IPS-15b (cell line): ENCODE measurements around the gene RBPJL.

Experiments used
- H3K27me3 ChIP-seq: one replicate; pipeline ENCODE4 v1.6.1; 2013; ENCODE audit warnings: low read length; ENCODE audit not compliant: control insufficient read depth, insufficient read depth
- H3K36me3 ChIP-seq: one replicate; pipeline ENCODE4 v1.6.1; 2013; ENCODE audit warnings: low read length; ENCODE audit not compliant: control insufficient read depth, insufficient read depth
- H3K4me1 ChIP-seq: one replicate; pipeline ENCODE4 v1.6.1; 2013; ENCODE audit warnings: mild to moderate bottlenecking, low read length; ENCODE audit not compliant: control insufficient read depth, insufficient read depth
- H3K4me3 ChIP-seq: one replicate; pipeline ENCODE4 v1.5.1; 2013; ENCODE audit warnings: low read depth, low read length
- H3K9ac ChIP-seq: one replicate; pipeline ENCODE4 v1.6.1; 2013; ENCODE audit warnings: low read depth, mild to moderate bottlenecking, low read length
- H3K9me3 ChIP-seq: one replicate; pipeline ENCODE4 v1.6.1; 2013; ENCODE audit warnings: mild to moderate bottlenecking, low read length; ENCODE audit not compliant: control insufficient read depth, insufficient read depth

RBPJL gene

DNA sequence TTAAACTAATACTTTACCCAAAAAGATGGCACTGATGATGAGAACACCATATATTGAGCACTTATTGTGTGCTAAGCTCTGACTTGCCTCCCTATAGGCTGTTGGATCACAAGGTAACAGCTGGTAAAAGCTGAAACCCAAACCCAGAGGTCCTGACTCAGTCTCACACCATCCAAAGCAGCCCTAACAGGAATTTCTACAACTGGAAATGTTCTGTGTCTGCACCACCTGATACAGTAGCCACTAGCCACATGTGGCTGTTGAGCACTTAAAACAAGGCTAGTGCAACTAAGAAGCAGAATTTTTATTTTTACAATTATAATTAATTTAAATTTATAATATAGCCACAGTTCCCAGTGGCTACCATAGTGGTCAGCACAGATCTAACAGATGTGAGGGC lies 17.1 kb downstream of the RBPJL start:
- no peak overlapping the region for H3K9ac ChIP-seq
- H3K36me3 ChIP-seq = peaks cover 13% of the 10 kb centered on the region
- no peaks in the 10 kb centered on the region for H3K27me3 ChIP-seq
- no peak overlapping the region for H3K4me3 ChIP-seq
- H3K9me3 ChIP-seq = no peaks in the 10 kb centered on the region
- peaks cover 5% of the 10 kb centered on the region for H3K4me1 ChIP-seq

- peaks cover 5% of the 10 kb centered on the region for H3K4me1 ChIP-seq
- no peak overlapping the region for H3K4me3 ChIP-seq
- peaks cover 30% of the 10 kb centered on the region for H3K36me3 ChIP-seq
- no peak overlapping the region for H3K9ac ChIP-seq
- no peaks in the 10 kb centered on the region for H3K27me3 ChIP-seq
- H3K9me3 ChIP-seq = no peaks in the 10 kb centered on the region
Observed at GRCh38 chr20:45325371-45325770, 18.7 kb downstream of the RBPJL start.

DNA sequence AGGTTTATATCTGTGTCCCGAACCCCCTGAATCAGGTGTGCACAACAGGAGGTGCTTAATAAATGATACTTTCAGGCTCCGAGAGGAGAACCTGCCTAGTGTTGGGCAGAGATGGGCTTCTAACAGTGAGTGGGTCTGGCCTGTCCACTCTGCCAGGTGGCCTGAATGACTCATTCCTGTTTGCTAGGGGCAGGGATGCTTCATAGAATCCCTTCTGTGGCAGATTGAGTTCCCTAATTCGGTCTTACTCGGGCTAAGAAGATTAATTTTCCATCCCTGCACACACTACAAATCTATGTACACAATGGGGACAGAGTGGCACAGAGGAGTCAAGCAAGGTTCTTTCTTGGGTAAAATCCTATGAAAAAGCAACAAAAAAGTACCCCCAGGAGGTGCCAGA lies 21.8 kb downstream of the RBPJL start:
- Histone ChIP-seq H3K4me3 (no peak overlapping the region), H3K4me1 (no peaks in the 10 kb centered on the region), H3K27me3 (no peaks in the 10 kb centered on the region), H3K9ac (no peak overlapping the region), H3K9me3 (no peaks in the 10 kb centered on the region), H3K36me3 (peaks cover 46% of the 10 kb centered on the region)

DNA sequence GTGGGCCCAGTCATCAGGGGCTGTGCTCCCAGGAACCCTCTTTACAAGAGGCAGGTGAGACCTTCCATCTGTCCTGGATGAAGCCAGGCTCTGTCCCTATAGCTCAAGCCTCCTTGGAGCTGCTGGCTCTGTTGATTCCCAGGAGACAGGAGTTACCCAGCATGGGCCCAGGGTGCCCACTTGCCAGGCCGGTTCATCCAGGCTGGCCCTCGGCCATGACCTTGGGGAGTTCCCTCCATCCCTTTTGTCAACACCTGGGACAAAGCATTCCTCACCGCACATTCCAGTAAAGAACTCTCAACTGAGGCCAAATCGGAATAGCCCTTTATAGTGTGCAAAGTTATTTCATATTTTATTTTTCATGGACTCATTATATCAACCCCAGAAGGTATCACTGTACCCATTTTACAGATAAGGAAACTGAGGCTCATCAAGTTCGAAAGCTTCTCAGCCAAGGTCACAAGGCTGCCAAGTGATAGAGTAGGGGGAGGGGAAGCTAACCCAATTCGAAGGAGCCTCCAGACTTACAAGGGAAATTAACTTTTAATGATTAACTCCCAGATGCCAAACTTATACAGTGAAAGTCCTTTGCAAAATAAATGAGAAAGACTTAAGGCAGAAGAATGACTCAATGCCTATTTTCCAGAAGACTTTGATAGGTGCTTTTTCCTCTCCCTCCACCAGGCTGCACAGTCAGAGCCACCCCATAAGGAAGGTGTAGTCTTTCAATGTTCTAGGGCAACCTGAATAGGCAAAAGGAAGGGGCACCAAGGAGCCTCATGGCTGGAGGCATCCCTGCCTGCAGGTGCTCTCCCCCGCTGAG lies 23.1 kb downstream of the RBPJL start:
- Histone ChIP-seq H3K9ac (no peak overlapping the region), H3K36me3 (peaks cover 46% of the 10 kb centered on the region), H3K4me3 (no peak overlapping the region), H3K9me3 (no peaks in the 10 kb centered on the region), H3K27me3 (no peaks in the 10 kb centered on the region), H3K4me1 (no peaks in the 10 kb centered on the region)

DNA sequence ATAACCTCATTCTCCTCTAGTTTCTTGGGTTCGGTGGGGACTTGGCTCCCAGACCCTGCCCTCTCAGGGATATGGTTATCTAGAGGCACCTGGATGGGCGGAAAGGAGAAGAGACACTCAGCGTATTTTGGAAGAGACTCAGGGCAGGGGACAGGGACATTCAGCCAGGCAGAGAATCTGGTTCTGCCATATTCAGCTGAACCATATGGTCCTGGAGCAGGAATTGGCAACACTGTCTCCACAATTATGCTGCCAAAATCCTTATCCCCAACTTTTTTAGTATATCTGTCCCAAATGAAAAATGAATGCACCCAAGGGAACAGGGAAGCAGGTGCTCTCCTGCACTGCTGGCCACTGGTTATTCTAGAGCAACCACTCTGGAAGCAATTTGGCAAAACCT lies 23.8 kb downstream of the RBPJL start:
- no peaks in the 10 kb centered on the region for H3K9me3 ChIP-seq
- H3K9ac ChIP-seq = no peak overlapping the region
- H3K4me3 ChIP-seq = no peak overlapping the region
- no peaks in the 10 kb centered on the region for H3K27me3 ChIP-seq
- H3K36me3 ChIP-seq = peaks cover 46% of the 10 kb centered on the region
- no peaks in the 10 kb centered on the region for H3K4me1 ChIP-seq

- Histone ChIP-seq H3K9ac (no peak overlapping the region), H3K9me3 (no peaks in the 10 kb centered on the region), H3K4me1 (peaks cover 44% of the 10 kb centered on the region), H3K4me3 (no peak overlapping the region), H3K36me3 (peaks cover 10% of the 10 kb centered on the region), H3K27me3 (no peaks in the 10 kb centered on the region)
Observed at GRCh38 chr20:45336530-45337366, 30.1 kb downstream of the RBPJL start.

GRCh38 chr20:45337367-45338120 lies 30.9 kb downstream of the RBPJL start:
- H3K9me3 ChIP-seq = no peaks in the 10 kb centered on the region
- H3K4me1 ChIP-seq = peaks cover 49% of the 10 kb centered on the region
- H3K9ac ChIP-seq = peak overlapping the region; percentile 47
- H3K27me3 ChIP-seq = no peaks in the 10 kb centered on the region
- no peak overlapping the region for H3K4me3 ChIP-seq
- peaks cover 8% of the 10 kb centered on the region for H3K36me3 ChIP-seq

GRCh38 chr20:45338121-45339030 lies 31.7 kb downstream of the RBPJL start:
- Histone ChIP-seq H3K9ac (peak overlapping the region; percentile 37), H3K4me1 (peaks cover 57% of the 10 kb centered on the region), H3K4me3 (no peak overlapping the region), H3K27me3 (no peaks in the 10 kb centered on the region), H3K9me3 (no peaks in the 10 kb centered on the region), H3K36me3 (peaks cover 4% of the 10 kb centered on the region)

DNA sequence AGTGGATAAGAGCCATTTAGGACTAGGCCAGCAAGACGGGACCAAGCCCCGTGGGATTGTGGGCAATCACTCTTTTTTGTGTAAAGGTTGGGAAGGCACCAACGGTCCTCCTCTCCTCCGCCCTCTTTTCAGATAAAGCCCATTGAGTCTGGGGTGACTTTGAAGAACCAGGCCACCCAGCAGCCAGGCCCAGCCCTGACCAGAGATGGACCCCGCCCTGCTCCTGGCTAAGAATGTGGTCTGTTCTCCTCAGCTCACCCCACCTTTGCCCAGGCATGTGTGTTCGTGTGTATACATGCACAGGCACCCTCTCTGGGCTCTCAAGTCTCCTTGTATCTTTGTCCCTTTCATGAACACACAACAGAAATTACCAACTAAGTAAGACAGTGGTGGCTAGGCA lies 32.4 kb downstream of the RBPJL start:
- Histone ChIP-seq H3K9me3 (no peaks in the 10 kb centered on the region), H3K4me1 (peaks cover 64% of the 10 kb centered on the region), H3K27me3 (no peaks in the 10 kb centered on the region), H3K36me3 (peaks cover 4% of the 10 kb centered on the region), H3K9ac (peak overlapping the region; percentile 14), H3K4me3 (no peak overlapping the region)

DNA sequence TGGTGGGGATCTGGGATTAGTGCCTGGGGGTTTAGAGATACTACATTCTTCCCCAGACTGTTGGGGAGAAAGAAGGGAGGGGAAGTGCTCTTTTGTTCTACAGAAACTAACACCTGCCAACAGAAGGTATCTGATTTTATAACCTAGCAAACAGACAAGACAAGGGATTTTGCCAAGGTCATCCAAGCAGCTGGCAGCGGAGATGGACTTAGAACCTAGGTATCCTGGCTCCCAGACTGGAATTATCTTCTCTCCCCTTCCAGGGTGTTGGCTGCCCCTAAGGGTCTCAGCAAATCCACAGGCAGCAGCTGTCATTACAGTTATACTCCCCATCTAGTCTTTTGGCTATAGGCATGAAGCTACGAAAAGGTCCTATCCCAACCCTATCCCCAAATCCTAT lies 33.2 kb downstream of the RBPJL start:
- Histone ChIP-seq H3K4me1 (peaks cover 71% of the 10 kb centered on the region), H3K4me3 (no peak overlapping the region), H3K9ac (no peak overlapping the region), H3K27me3 (no peaks in the 10 kb centered on the region), H3K9me3 (no peaks in the 10 kb centered on the region), H3K36me3 (peaks cover 4% of the 10 kb centered on the region)
